ENCODE results near the gene HSD11B2. TPM values are rescaled to one million over a fixed set of nuclear protein-coding genes. Genes with fewer than 3 reads are reported as not detected.

HSD11B2 gene
- total and polyA plus RNA-seq, 2 of the 8 experiments (the other 6 are each of a cell fraction or from before 2014, with no cell fraction given), result 28.7 to 32.9 TPM

DNA sequence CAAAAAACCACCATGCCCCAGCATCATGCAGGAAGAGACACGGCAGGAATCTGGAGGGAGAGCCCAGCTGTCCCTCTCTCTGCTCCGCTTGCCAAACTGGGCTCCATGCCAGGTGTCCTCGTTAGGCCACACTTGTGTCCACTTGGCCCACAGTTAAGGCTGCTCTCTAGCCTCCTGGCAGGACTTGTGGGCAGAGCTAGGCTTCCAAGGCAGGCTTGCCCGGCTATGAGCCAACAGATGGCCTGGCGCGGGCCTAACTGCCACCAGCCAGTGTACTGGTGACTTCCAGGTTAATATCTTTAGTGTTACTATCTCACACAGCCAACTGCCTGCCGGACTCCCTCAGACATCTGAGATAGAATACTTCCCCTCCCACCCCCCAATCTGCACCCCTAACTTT lies 39.4 kb downstream of the HSD11B2 start (continued):
- no peak for TF ChIP-seq TAF7 (optimal IDR thresholded peaks at IDR 0.05; ENCODE audit: borderline replicate concordance, low read depth, low read length)
- no peak for TF ChIP-seq BCL11A (IDR thresholded peaks at IDR 0.05; ENCODE audit: low read depth in 2 of 2, low read length in 2 of 2)
- TF ChIP-seq ZNF274 (IDR thresholded peaks at IDR 0.05; ENCODE audit: borderline replicate concordance, extremely low read depth, low read length), result no peak
- no peak for TF ChIP-seq RAD21 (IDR thresholded peaks at IDR 0.05 in 1 of 2, conservative IDR thresholded peaks at IDR 0.05 in 1 of 2; ENCODE audit: low read depth in 2 of 2, low read length in 2 of 2)
- TF ChIP-seq, protein P1, sequence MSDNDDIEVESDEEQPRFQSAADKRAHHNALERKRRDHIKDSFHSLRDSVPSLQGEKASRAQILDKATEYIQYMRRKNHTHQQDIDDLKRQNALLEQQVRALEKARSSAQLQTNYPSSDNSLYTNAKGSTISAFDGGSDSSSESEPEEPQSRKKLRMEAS (IDR thresholded peaks at IDR 0.05), result no peak
